Effector CD4-positive, alpha-beta T cell (primary cell): Measurements from ENCODE around the gene SGO2.
"Not testable (repeated sequence)": the region's sequence is repeated elsewhere in the genome, so short reads cannot be mapped to it uniquely, and the experiment has no call there.

ENCODE experiments used
- DNase-seq: peaks from one replicate; pipeline ENCODE4 v3.0.0-alpha.2; 2020

SGO2 gene

GRCh38 chr2:200596774-200597570 lies 71.0 kb downstream of the SGO2 start:
- no peak for DNase-seq

- DNase-seq = no peak
These were observed 73.2 kb downstream of the SGO2 start for GRCh38 chr2:200599206-200599605.

DNA sequence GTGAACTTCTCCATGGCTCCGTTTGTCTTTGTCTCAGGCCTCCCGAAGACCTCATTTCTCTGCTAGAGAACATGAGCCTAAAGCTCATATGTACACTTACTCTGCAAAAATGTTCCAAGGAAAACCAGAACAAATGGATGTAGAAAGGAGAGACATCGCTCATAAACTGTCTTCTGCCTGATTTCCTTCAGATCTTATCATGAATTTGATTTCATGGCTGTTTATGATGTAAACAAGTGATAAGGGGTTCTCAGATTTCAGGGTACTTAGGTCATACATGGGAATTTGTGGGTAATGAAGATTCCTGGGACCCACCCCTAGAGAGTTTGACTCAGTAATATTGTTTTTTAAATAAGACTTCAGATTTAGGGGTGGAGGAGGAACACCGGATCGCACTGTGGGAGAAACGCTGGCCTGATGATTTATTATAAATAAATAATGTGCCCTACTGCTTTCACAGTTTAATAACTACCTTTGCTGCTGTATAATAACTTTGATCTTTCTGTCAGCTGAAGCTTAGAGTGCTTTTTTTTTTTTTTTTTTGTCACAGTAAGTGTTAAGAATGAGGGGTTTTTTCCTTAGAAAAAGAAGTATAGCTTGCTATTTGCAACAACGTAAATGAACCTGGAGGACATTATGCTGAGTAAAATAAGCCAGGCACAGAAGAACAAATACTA lies 74.7 kb downstream of the SGO2 start:
- DNase-seq = no peak

GRCh38 chr2:200602584-200602983 lies 76.6 kb downstream of the SGO2 start:
- no peak for DNase-seq

DNA sequence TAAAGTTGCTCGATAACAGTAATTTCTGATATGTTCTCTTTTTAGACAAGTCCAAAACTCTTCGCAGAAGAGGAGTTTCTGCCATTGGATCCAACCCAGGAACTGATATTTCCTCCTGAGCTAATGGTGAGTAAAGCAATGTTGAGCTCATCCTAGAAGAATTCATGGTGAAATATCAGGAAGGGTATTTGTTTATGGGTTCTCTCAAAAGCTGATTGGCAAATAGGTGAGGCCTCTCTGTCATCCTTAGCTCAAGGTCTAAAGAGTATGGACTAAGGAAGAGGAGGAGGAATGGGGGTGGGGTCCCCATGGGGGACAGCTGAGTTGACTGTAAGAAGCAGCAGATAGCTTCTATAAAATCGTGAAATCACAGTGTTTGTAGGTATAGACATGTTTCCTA lies 78.0 kb downstream of the SGO2 start:
- DNase-seq = no peak

- DNase-seq = no peak
These were observed 78.7 kb downstream of the SGO2 start for GRCh38 chr2:200604571-200605255.

- no peak for DNase-seq
These were observed 82.5 kb downstream of the SGO2 start for GRCh38 chr2:200608341-200609027.

- no peak for DNase-seq
These were observed 83.1 kb downstream of the SGO2 start for GRCh38 chr2:200609028-200609614.

DNA sequence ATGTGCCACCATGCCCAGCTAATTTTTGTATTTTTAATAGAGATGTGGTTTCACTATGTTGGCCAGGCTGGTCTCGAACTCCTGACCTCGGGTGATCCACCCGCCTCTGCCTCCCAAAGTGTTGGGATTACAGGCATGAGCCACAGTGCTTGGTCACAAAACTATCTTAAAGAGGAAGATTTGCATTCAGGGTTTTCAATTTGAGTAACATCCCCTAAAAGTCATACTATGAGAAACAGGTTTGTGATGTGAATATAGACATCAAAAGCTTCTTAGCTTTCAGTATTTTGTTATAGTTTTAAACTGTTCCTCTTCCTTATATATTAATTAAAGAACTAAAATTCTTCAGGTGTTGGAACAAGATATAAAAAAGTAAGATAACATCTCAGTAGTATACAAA lies 84.2 kb downstream of the SGO2 start:
- DNase-seq = not testable (repeated sequence)

GRCh38 chr2:200613692-200614091 lies 87.7 kb downstream of the SGO2 start:
- DNase-seq = no peak

DNA sequence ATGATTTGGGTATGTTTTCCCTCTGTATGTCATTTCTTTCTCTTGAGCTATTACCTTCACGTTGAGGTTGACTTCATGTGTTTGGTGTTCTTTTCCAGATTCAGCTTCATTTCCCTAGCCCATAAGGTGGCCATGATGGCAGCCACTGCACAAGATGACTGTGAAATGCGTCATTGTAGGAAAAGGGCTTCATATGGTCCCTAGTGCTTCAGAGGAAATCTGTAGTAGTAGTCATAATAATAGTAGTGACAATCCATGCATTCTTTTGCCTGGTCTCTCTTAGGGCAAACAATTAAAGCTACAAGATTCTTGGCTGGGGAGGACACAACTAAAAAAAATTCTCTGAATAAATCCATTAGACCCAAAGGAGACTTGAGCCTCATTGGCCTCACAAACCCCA lies 88.2 kb downstream of the SGO2 start:
- no peak for DNase-seq

GRCh38 chr2:200615247-200615646 lies 89.2 kb downstream of the SGO2 start:
- no peak for DNase-seq

DNA sequence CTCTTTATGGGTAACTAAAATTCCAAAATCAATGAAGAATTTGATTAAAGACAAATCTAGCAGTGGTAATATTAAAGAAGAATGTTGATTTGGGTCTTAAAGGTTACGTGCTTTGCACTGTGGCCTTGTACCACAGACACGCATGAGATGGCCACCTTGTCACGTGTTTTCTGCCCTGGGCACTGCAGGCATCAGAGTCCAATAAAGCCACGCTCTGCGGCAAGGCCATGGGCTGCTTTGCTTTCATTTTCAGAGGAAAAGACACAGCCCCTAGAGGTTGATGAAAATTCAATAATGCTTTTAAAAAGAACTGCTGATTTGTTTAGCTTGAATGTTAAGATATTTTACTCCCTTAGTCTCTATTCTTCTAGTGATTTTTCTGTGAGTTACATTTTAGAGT lies 90.2 kb downstream of the SGO2 start:
- DNase-seq = no peak

DNA sequence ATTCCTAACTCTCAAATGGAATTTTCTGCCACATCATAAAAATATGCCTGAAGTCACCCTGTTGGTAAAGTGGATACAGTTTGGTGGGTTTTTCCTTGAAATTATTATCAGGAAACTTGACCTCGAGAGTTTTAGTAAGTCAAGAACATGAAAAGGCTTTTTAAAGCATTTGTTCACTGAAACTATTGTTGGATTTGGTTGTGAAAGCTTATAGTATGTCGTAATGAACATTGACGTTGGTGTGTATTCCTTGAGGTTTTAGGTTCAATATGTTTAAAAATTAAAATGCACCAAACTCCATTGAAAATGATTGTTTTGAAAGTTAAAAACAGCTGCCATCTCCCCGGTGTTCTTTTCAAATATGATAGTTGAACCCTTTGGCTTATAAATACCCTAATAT lies 90.6 kb downstream of the SGO2 start:
- no peak for DNase-seq

- no peak for DNase-seq
These were observed 91.4 kb downstream of the SGO2 start for GRCh38 chr2:200617156-200618053.

- no peak for DNase-seq
These were observed 92.0 kb downstream of the SGO2 start for GRCh38 chr2:200618054-200618419.

- no peak for DNase-seq
These were observed 92.6 kb downstream of the SGO2 start for GRCh38 chr2:200618590-200619021.

DNA sequence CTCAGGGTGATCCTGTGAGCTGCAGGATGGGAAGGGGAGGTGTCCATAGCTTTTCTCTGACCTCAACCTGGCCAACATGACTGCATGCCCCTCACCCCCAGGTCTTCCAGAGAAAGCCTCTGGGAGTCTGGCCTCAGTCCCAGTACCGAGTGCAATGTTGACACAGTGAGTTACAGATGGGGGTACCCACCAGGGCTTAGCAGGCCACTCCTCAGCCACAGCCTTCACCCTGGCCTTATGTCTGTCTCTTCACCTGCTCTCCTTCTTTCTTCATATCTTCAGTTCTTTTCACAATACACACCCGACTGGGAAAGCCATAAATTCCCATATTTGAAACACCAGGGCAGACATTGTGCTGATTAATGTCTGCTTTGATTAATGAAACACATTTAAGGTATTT lies 93.3 kb downstream of the SGO2 start:
- no peak for DNase-seq

DNA sequence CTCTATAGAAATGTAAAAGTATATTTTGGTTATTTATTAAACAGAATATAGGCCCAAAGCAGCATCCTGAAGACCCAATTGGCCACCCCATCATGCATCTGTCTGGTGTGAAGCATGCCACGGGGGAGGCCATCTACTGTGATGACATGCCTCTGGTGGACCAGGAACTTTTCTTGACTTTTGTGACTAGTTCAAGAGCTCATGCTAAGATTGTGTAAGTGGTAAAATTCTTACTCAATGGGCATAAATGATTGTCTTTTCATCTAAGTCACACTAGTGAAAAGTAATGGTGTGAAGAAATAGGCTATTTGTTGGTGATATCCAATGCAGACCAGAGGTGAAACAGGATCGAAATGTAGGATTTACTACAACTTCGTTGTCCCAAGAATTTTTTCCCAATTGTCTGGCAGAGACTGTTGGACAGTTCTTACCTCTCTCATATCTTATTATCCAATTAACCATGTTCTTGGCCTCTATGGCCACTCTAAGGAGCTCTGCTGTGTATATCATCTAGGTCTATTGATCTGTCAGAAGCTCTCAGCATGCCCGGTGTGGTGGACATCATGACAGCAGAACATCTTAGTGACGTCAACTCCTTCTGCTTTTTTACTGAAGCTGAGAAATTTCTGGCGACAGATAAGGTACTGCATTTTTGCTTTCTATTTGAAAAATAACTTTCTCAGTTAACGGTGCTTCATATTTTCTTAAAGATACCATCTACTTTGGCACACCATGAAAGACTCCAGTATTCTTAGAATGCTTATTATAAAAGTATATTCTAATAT lies 94.8 kb downstream of the SGO2 start:
- no peak for DNase-seq

GRCh38 chr2:200622106-200622505 lies 96.1 kb downstream of the SGO2 start:
- no peak for DNase-seq

GRCh38 chr2:200624026-200624425 lies 98.0 kb downstream of the SGO2 start:
- DNase-seq = no peak
